ENCODE results near the gene NID1. TPM values are rescaled to one million over a fixed set of nuclear protein-coding genes. Genes with fewer than 3 reads are reported as not detected.
A peak's percentile ranks its signal among the peaks of the same experiment; 100 is the strongest.

NID1 gene
- total RNA-seq, 6 experiments from 2014 or later, result 97.5 to 124 (median 107) TPM

- peaks cover 12% of the 10 kb centered on the region for H3K9me3 Mint-ChIP-seq
- no peak for DNase-seq
- H3K27me3 Mint-ChIP-seq (ENCODE audit: insufficient read depth), result peaks cover 10% of the 10 kb centered on the region
- peaks cover 16% of the 10 kb centered on the region for H3K4me1 Mint-ChIP-seq (ENCODE audit: low read depth)
- no peaks in the 10 kb centered on the region; the same call in 1 of the 2 replicates for H3K36me3 Mint-ChIP-seq (ENCODE audit: low read depth)
- TF ChIP-seq CTCF (IDR thresholded peaks at IDR 0.05), result no peak
- H3K27ac Mint-ChIP-seq, result no peak overlapping the region
- H3K4me3 Mint-ChIP-seq, result peak overlapping the region; percentile 68
These were observed 25.9 kb upstream of the NID1 start for GRCh38 chr1:236090741-236091147.

GRCh38 chr1:236089046-236089773 is 24.3 kb upstream of the NID1 start:
- Mint-ChIP-seq H3K9me3 (0 out of 2 replicates have a peak, but pooled peaks cover 3% of the 10 kb centered on the region), H3K27ac (no peak overlapping the region; the same call in 1 of the 2 replicates), H3K36me3 (ENCODE audit: low read depth) (no peaks in the 10 kb centered on the region), H3K4me1 (ENCODE audit: low read depth) (peaks cover 17% of the 10 kb centered on the region), H3K27me3 (ENCODE audit: insufficient read depth) (peaks cover 4% of the 10 kb centered on the region), H3K4me3 (no peak overlapping the region; the same call in 1 of the 2 replicates)
- peak; percentile 20; the same call in 1 of the 2 replicates for TF ChIP-seq CTCF (IDR thresholded peaks at IDR 0.05)
- peak; percentile 58 for DNase-seq

DNA sequence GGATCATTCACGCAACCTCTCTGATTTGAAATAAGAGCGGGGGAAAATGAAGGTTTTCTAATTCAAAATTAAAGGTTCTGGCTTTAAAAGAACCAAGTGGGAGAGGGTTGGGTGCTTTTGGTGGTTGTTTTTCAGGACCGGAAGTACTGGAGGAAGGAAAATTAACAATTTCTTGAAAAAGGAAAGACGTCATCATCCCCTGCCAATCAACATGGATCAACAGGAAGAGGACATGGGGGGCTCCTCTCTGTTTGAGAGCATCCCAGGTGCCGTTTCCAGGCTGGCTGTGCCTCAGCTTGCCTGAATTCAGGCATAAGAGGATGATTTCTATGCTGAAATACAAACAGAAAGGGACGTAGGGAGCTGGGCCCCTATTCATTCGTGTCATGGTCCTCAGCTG is 21.6 kb upstream of the NID1 start:
- Mint-ChIP-seq H3K27me3 (ENCODE audit: insufficient read depth) (no peaks in the 10 kb centered on the region; the same call in none of the 2 replicates), H3K4me1 (ENCODE audit: low read depth) (peaks cover 35% of the 10 kb centered on the region), H3K36me3 (ENCODE audit: low read depth) (no peaks in the 10 kb centered on the region), H3K4me3 (no peak overlapping the region), H3K9me3 (no peaks in the 10 kb centered on the region), H3K27ac (no peak overlapping the region)
- no peak for DNase-seq
- TF ChIP-seq CTCF (IDR thresholded peaks at IDR 0.05), result no peak

- no peak overlapping the region for H3K4me3 Mint-ChIP-seq
- H3K36me3 Mint-ChIP-seq (ENCODE audit: low read depth), result no peaks in the 10 kb centered on the region
- no peak for DNase-seq
- H3K9me3 Mint-ChIP-seq, result no peaks in the 10 kb centered on the region
- no peaks in the 10 kb centered on the region; the same call in none of the 2 replicates for H3K27me3 Mint-ChIP-seq (ENCODE audit: insufficient read depth)
- no peak overlapping the region for H3K27ac Mint-ChIP-seq
- TF ChIP-seq CTCF (IDR thresholded peaks at IDR 0.05), result no peak
- peaks cover 40% of the 10 kb centered on the region for H3K4me1 Mint-ChIP-seq (ENCODE audit: low read depth)
These were observed 20.8 kb upstream of the NID1 start for GRCh38 chr1:236085545-236086159.

DNA sequence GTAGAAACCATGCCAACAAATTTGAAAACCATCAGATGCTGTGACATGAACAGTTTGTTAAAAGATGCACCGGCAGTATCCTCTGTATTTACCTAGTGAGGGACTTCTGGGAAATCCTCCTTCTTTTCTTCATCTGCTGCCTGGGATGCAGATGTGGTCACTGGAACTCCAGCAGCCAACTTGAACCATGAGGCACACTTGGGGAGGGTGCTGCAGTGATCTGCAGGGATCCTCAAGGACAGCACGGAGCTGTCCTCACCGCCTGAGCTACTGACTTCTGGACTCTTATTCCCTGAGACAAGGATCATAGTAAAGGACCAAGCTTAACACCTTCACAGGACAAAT is 19.5 kb upstream of the NID1 start:
- Mint-ChIP-seq H3K9me3 (no peaks in the 10 kb centered on the region), H3K36me3 (ENCODE audit: low read depth) (no peaks in the 10 kb centered on the region), H3K4me3 (no peak overlapping the region), H3K4me1 (ENCODE audit: low read depth) (peaks cover 32% of the 10 kb centered on the region), H3K27me3 (ENCODE audit: insufficient read depth) (no peaks in the 10 kb centered on the region; the same call in none of the 2 replicates), H3K27ac (no peak overlapping the region)
- TF ChIP-seq CTCF (IDR thresholded peaks at IDR 0.05), result no peak
- no peak for DNase-seq

Data from HFFc6 (cell line).